Endodermal cell (in vitro differentiated cells): ENCODE results near the gene TMEM209. TPM values are rescaled to one million over a fixed set of nuclear protein-coding genes. Genes with fewer than 3 reads are reported as not detected.
A peak's percentile ranks its signal among the peaks of the same experiment; 100 is the strongest.
"Not testable (repeated sequence)": the region's sequence is repeated elsewhere in the genome, so short reads cannot be mapped to it uniquely, and the experiment has no call there.

Source experiments
- DNase-seq: peaks from one replicate; pipeline ENCODE4 v3.0.0-alpha.2; 2017
- H3K27ac ChIP-seq: 2 replicates; pipeline ENCODE4 v1.5.1; 2013; ENCODE audit warnings: mild to moderate bottlenecking, low read depth, low read length, moderate library complexity
- H3K27me3 ChIP-seq: 2 replicates; pipeline ENCODE4 v1.6.1; 2013; ENCODE audit warnings: mild to moderate bottlenecking, low read length, moderate library complexity; ENCODE audit not compliant: insufficient read depth, control insufficient read depth, poor library complexity, severe bottlenecking
- H3K36me3 ChIP-seq: 2 replicates; pipeline ENCODE4 v1.7.0; 2013; ENCODE audit warnings: mild to moderate bottlenecking, low read length, moderate library complexity; ENCODE audit not compliant: control insufficient read depth, insufficient read depth
- H3K4me1 ChIP-seq: one replicate; pipeline ENCODE4 v1.7.0; 2013; ENCODE audit warnings: low read length; ENCODE audit not compliant: control insufficient read depth, insufficient read depth
- H3K4me3 ChIP-seq: 2 replicates; pipeline ENCODE4 v1.5.1; 2013; ENCODE audit warnings: mild to moderate bottlenecking, low read length, moderate library complexity
- H3K9ac ChIP-seq: 2 replicates; pipeline ENCODE4 v1.6.1; 2013; ENCODE audit warnings: mild to moderate bottlenecking, low read length, moderate library complexity; ENCODE audit not compliant: poor library complexity, severe bottlenecking; ENCODE audit errors: extremely low read depth
- H3K9me3 ChIP-seq: 2 replicates; pipeline ENCODE4 v1.6.1; 2013; ENCODE audit warnings: mild to moderate bottlenecking, low read length, moderate library complexity; ENCODE audit not compliant: control insufficient read depth
- H3K27ac Mint-ChIP-seq: 2 replicates; pipeline ENCODE4 v1.8.0; 2020; ENCODE audit warnings: mixed read lengths
- H3K27me3 Mint-ChIP-seq: 2 replicates; pipeline ENCODE4 v1.8.0; 2021; ENCODE audit warnings: mild to moderate bottlenecking, mixed read lengths; ENCODE audit not compliant: insufficient read depth
- H3K36me3 Mint-ChIP-seq: 2 replicates; pipeline ENCODE4 v1.8.0; 2020; ENCODE audit warnings: low read depth, mixed read lengths
- H3K4me1 Mint-ChIP-seq: 2 replicates; pipeline ENCODE4 v1.8.0; 2020; ENCODE audit warnings: mixed read lengths
- H3K4me3 Mint-ChIP-seq: 2 replicates; pipeline ENCODE4 v1.8.0; 2020; ENCODE audit warnings: mild to moderate bottlenecking, moderate library complexity, mixed read lengths
- H3K9me3 Mint-ChIP-seq: 2 replicates; pipeline ENCODE4 v1.8.0; 2020; ENCODE audit warnings: mild to moderate bottlenecking, mixed read lengths
- CTCF ChIP-seq: fragments of 200-600 bp; sonication (generic); conservative IDR thresholded peaks from 2 replicates; pipeline ENCODE4 v1.5.0; 2021; ENCODE audit warnings: antibody characterized with exemption, mild to moderate bottlenecking
- WGBS, 2 experiments: methylation state at CpG; one replicate each; pipeline versions ENCODE4 v1.1.5 to v1.1.7; 2013; ENCODE audit warnings: missing lambda C conversion rate in 2 of 2, mixed read lengths in 1 of 2; ENCODE audit not compliant: insufficient coverage in 1 of 2, insufficient read length in 1 of 2; 5-methylcytosine and 5-hydroxymethylcytosine counted together
- total RNA-seq, 2 donors: library from RNA; stranded (reverse); fragmentation: NEBNext Ultra II Directional in 1 of 2; extraction: Animal tissue kit (Norgen Biotek cat#: 25700) in 1 of 2; gene quantifications; 2 replicates in 1 of 2; 3 replicates in 1 of 2; pipeline ENCODE4 v1.2.1, GENCODE V29; 2021

Gene TMEM209
- total RNA-seq, 2 donors from 2014 or later: 30.9 to 37.9 TPM

- no peak overlapping the region for H3K9ac ChIP-seq
- H3K4me1 ChIP-seq: no peaks in the 10 kb centered on the region
- no peaks in the 10 kb centered on the region for H3K9me3 Mint-ChIP-seq
- DNase-seq: no peak
- peaks cover 7% of the 10 kb centered on the region for H3K4me1 Mint-ChIP-seq
- H3K4me3 ChIP-seq: no peak overlapping the region
- no peak for TF ChIP-seq CTCF
- WGBS, 2 experiments: 91% methylated on average over 2 of the region's 2 CpGs; no CpG with 5 or more reads in 1 of the 2 experiments
- H3K27me3 Mint-ChIP-seq: no peaks in the 10 kb centered on the region
- H3K4me3 Mint-ChIP-seq: no peak overlapping the region
- H3K36me3 Mint-ChIP-seq: peaks cover 60% of the 10 kb centered on the region
- H3K27ac Mint-ChIP-seq: peak overlapping the region; percentile 74
- no peak overlapping the region for H3K27ac ChIP-seq
- peaks cover 65% of the 10 kb centered on the region for H3K36me3 ChIP-seq
- no peaks in the 10 kb centered on the region for H3K9me3 ChIP-seq
- H3K27me3 ChIP-seq: no peaks in the 10 kb centered on the region
Observed at GRCh38 chr7:130187360-130187759, 17.8 kb downstream of the TMEM209 start.

- WGBS, 2 experiments: 94 to 100% methylated on average over 5 of the region's 5 CpGs
- DNase-seq, H3K4me3 ChIP-seq, H3K4me1 ChIP-seq, H3K27ac Mint-ChIP-seq, H3K27me3 Mint-ChIP-seq, H3K9me3 Mint-ChIP-seq, H3K4me1 Mint-ChIP-seq, H3K9me3 ChIP-seq, H3K4me3 Mint-ChIP-seq, H3K9ac ChIP-seq, H3K27ac ChIP-seq, H3K27me3 ChIP-seq: not testable (repeated sequence)
- H3K36me3 ChIP-seq: peaks cover 66% of the 10 kb centered on the region
- H3K36me3 Mint-ChIP-seq: peaks cover 59% of the 10 kb centered on the region
Observed at GRCh38 chr7:130184349-130184748, 20.9 kb downstream of the TMEM209 start.

- 98 to 100% methylated on average over 1 to 2 of the region's 2 CpGs for WGBS, 2 experiments
- H3K4me3 Mint-ChIP-seq: no peak overlapping the region
- TF ChIP-seq CTCF: no peak
- no peak overlapping the region for H3K27ac ChIP-seq
- no peak overlapping the region for H3K27ac Mint-ChIP-seq
- DNase-seq: no peak
- peaks cover 61% of the 10 kb centered on the region for H3K36me3 Mint-ChIP-seq
- H3K27me3 Mint-ChIP-seq: no peaks in the 10 kb centered on the region
- no peaks in the 10 kb centered on the region for H3K4me1 ChIP-seq
- H3K9me3 Mint-ChIP-seq: no peaks in the 10 kb centered on the region
- no peak overlapping the region for H3K9ac ChIP-seq
- no peak overlapping the region for H3K4me3 ChIP-seq
- H3K9me3 ChIP-seq: no peaks in the 10 kb centered on the region
- H3K27me3 ChIP-seq: no peaks in the 10 kb centered on the region
- peaks cover 70% of the 10 kb centered on the region for H3K36me3 ChIP-seq
- peaks cover 5% of the 10 kb centered on the region for H3K4me1 Mint-ChIP-seq
Observed at GRCh38 chr7:130182990-130183389, 22.2 kb downstream of the TMEM209 start.

- no peak overlapping the region for H3K4me3 ChIP-seq
- no peaks in the 10 kb centered on the region for H3K9me3 ChIP-seq
- Mint-ChIP-seq H3K4me1 (no peaks in the 10 kb centered on the region), H3K4me3 (no peak overlapping the region), H3K9me3 (no peaks in the 10 kb centered on the region), H3K27me3 (no peaks in the 10 kb centered on the region), H3K36me3 (peaks cover 63% of the 10 kb centered on the region), H3K27ac (no peak overlapping the region)
- DNase-seq: no peak
- no peaks in the 10 kb centered on the region for H3K27me3 ChIP-seq
- peaks cover 76% of the 10 kb centered on the region for H3K36me3 ChIP-seq
- no peak for TF ChIP-seq CTCF
- no peak overlapping the region for H3K9ac ChIP-seq
- no peaks in the 10 kb centered on the region for H3K4me1 ChIP-seq
- 92 to 99% methylated on average over 2 of the region's 2 CpGs for WGBS, 2 experiments
- no peak overlapping the region for H3K27ac ChIP-seq
Observed at GRCh38 chr7:130181263-130181605, 24.0 kb downstream of the TMEM209 start.
